HG02588 (cell line): Measurements from ENCODE around the gene HK2.
A peak's percentile ranks its signal among the peaks of the same experiment; 100 is the strongest.
"Not testable (repeated sequence)": the region's sequence is repeated elsewhere in the genome, so short reads cannot be mapped to it uniquely, and the experiment has no call there.

Source experiments
- ATAC-seq: cut with Tn5 transposase; IDR thresholded peaks from one replicate; pipeline ENCODE4 v1.9.1; 2021; ENCODE audit warnings: mild to moderate bottlenecking, moderate library complexity; ENCODE audit not compliant: unreplicated experiment

HK2 gene

GRCh38 chr2:74834792-74835755 is 1.1 kb downstream of the HK2 start:
- ATAC-seq = peak; percentile 48

DNA sequence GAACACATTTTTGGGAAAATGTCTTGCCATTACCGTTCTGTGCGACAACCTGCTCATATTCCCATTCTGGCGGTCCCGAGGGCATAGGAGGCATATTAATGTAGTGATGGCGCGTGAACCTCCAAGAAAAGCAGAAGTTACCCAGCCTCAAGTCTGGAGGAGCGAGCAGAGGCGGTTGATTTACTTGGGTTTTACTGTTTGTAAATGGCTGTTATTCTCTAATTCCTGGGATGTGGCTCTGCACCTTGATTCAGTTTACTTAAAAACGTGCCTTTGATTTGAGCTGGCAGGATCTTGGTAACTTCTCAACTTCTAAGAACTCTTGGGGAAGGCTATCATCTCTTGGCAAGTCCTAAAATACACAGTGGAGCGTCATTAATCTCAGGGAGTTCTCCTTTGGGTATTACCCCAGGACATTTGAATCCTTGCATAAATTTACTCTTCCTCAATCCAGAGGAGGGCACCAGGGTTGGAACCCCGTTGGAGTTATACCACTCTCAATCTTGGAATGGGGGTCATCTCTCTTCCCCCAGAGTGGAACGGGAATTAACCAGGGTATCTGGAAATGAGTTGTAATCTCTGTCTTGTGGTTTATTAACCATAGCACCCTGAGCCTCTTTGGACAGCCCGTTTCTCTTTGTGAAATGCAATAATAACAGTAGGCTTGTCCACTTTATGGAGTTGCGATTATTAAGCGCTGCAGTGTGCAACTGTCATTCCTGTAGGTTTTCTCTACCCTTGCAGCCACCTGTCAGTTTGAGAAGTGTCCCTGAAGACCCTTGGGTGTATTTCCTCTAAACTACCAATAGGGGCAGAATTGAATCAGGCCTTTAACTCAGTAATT is 2.1 kb downstream of the HK2 start:
- no peak for ATAC-seq

DNA sequence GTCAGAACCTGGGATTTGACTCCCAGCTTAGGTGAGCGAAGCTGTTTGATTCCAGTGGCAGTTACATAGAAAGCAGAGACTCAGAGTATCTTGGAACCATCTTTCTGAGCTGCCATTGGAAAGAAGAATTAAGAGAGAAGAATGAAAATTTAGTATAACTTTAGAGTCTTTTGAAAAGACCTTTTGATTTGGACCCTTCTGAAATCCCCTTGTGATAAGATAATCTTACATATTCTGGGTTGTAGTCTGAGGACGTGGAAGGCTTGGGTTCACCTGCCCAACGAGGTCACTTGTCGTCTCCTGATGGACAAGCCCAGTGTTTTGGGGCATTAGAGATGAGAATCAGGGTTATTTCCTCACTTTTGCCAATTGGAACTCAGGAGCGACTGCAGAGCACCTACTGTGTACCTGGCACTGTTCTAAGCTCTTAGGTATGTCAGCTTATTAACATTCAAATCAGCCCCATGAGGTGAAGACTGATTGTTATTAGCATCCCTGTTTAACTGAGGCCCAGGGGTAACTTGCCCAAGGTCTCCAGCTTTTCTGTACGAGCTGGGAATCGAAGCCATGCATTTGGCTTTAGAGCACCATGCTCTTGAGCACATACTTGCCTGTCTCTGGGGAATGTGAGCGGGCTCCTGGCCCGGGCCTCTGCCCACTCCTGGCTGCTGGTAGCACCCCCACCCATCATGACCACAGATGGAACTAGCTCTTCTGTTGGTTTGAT is 2.9 kb downstream of the HK2 start:
- no peak for ATAC-seq

DNA sequence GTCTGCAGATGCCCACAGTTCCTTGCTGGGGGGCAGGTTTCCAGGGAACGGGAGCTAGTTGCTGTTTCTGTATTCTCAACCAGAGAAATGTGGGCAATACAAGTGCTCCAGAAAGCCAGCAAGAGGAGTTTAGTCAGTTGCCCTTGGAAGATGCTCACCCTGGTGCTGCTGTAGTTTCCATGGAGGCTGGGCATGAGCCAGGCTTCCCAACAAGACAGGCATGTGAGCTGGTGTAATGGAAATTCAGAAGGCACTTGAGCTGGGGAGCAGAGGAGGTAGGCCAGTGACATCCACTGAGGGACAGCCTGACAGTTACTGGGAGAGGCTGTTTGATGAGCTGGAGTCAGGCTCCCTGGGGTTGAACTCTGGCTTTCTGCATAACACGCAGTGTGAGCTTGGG is 7.7 kb downstream of the HK2 start:
- no peak for ATAC-seq

DNA sequence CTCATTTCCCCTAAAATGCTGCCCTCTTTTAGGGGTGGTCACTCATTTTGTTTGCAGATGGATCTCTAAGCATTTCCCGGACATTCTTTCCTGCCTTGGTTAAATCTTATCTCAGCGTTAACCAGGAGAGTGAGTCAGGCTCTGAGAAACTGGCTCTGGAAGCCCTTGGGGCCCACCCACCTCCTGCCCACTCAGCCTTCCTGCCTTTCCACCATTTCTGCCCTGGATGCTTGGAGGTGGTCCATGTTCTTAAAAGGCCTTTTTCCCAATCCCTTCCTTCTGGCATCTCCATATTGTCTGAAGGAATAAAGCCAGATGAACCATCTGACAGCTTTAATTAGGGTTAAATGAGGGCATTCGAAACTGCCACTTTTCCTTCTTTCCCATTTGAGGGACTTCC is 9.5 kb downstream of the HK2 start:
- ATAC-seq = no peak

DNA sequence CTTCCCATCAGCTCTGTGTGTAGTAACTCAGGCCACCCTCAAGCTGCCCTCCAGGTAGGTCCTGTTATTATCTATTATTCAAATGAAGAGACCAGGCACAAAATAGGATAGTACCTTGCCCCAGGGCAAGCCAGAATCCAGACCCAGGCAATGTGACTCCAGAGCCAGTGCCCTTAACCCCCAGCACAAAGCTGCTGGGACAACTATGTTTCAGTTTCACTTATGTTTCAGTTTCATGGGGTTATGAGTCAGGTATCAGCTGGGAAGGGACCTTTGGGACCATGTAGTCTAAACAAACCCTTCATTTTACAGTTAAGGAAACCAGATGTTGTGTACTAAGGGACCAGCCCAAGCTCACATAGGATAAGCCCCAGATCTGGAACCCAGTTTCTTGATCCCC is 10.0 kb downstream of the HK2 start:
- peak; percentile 90 for ATAC-seq

- ATAC-seq = no peak
These were observed 10.8 kb downstream of the HK2 start for GRCh38 chr2:74844752-74845151.

- ATAC-seq = no peak
These were observed 11.4 kb downstream of the HK2 start for GRCh38 chr2:74845217-74845751.

GRCh38 chr2:74845991-74846390 is 12.1 kb downstream of the HK2 start:
- no peak for ATAC-seq

DNA sequence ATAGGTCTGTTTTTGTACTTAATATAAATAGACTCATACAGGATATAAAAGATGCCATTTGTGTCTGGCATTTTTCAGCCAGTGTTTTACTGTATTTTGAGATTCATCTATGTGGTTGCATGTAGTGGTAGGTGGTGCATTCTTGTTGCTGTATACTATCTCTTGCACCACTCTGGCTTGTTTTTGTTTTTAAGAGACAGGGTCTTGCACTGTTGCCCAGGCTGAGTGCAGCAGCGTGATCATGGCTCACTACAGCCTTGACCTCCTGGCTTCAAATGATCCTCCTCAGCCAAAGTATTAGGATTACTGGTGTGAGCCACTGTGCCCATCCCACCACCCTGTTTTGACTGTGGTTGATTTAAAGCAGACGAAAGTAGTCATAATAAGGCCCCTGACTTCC is 12.6 kb downstream of the HK2 start:
- no peak for ATAC-seq

- no peak for ATAC-seq
These were observed 13.3 kb downstream of the HK2 start for GRCh38 chr2:74847070-74847858.

DNA sequence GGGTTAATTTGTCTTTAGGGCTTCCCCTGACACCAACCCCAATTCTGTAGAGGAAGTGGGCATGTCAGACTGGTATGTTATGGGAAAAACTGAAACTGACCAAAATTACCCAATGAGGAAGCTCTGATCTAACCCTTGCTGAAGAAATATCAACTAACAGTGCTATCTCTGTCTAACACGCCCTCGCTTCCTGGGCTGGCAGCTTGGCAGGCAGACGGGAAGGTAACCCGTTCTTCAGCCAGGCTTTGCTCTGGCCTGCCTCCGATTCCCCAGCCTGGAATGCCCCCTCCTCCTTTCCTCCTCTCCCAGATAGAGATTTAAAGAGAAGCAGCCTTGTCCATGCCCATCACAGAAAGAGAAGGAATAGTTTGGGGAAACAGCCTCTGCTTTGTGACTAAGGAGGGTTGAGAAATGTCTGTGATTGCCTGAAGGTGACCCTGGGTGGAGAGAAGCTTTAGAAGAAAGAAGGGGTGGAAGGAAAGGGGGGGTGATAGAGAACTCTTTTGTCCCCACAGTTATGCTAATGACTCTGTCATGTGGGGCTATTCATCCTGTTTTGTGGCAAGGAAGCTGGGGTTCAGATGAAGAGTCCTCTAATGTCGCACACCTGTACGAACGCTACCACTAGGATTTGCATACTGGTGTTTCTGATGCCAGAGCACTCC is 15.4 kb downstream of the HK2 start:
- ATAC-seq = peak; percentile 86

DNA sequence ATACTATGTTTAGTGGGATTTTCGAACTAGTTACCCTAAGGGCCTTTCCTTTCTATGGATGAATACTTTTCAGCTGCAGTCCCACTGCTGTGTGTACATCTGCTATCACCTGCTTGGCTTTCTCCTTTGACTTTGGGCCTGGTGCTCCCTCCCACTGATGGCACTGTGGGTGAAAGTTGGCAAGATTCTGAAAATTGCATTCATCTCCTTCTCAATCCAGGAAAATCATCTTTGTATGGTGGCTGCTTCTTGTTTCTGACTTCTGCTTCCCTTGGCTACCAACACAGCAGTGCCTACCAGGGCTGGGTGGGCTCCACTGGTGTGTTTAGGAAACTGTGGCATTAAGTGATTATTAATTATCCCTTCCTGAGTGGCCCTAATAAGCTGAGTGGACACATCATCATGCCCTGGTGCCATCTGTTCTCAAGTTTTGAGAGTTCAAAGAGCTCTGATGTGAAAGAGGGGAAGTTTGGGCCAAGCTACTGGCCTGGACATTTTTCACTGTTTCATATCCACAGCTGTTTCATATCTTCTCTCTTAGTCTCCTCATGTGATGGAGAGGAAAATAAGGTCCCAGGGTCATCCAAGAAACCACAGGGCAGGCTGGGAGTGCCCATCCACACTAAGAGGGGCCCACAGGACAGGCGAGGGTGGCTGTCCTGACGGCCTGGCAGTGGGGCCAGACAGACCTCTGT is 16.7 kb downstream of the HK2 start:
- no peak for ATAC-seq

DNA sequence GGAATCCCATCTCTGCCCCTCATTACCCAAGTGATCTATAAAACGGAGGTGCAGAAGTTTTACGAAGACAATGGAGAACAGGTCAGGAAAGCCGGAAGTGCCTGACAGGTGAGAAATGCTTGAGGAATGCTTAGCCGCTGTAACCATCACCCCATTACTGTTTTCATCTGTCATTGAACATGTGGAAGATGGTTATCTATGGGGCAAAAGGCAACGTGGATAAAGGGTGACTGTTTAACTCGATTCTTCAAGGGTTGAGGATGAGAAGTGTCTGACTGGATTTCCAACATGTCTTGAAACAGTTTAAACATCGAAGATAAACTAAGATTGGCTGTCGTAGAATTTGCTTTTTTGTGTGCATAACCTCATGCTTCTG is 17.3 kb downstream of the HK2 start:
- no peak for ATAC-seq

GRCh38 chr2:74853360-74853759 is 19.4 kb downstream of the HK2 start:
- not testable (repeated sequence) for ATAC-seq

DNA sequence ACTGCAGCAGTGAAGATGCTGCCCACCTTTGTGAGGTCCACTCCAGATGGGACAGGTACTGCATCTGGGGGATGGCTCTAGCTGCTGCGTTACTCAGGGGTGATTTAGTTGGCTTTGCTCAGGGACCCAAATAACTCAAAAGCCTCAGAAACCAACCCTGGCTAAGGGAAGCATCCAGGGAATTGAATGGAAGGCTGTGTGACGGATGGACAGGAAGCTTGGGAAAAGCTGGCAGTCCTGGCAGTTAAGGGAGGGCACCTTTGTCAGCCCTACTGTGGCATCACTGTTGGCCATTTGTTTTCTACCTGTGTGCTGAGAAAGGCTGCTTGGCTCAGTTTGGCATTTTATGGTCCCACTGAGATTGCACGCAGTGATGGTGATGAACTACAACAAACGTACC is 20.5 kb downstream of the HK2 start:
- no peak for ATAC-seq

DNA sequence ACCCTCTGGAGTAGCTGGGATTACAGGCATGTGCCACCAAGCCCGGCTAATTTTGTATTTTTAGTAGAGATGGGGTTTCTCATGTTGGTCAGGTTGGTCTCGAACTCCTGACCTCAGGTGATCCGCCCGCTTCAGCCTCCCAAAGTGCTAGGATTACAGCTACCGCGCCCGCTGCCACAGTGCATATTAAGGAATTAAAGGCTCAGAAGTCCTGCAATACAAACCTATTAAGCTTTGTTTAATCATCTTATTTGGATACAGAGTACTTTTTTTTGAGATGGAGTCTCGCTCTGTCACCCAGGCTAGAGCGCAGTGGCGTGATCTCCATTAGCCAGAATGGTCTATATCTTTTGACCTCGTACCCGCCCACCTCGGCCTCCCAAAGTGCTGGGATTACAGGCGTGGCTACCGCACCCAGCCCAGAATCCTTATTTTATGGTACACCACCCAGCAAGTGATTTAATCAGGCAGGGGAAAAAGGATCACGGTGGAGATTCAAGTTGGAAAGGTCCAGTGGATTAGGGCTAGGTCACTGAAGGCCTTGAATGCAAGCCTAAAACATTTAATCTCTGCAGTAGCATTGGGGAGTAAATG is 21.3 kb downstream of the HK2 start:
- ATAC-seq = not testable (repeated sequence)

GRCh38 chr2:74856004-74856578 is 22.2 kb downstream of the HK2 start:
- ATAC-seq = no peak
